IPS-18c (cell line): ENCODE measurements around the gene UQCC3.
"Not testable (repeated sequence)": the region's sequence is repeated elsewhere in the genome, so short reads cannot be mapped to it uniquely, and the experiment has no call there.

Source experiments
- H3K4me3 ChIP-seq: 2 replicates; pipeline ENCODE4 v1.7.0; 2013; ENCODE audit warnings: low read depth, mild to moderate bottlenecking, low read length, moderate library complexity; ENCODE audit not compliant: insufficient read depth
- H3K9me3 ChIP-seq: one replicate; pipeline ENCODE4 v1.6.1; 2013; ENCODE audit warnings: mild to moderate bottlenecking, low read length, moderate library complexity; ENCODE audit not compliant: control insufficient read depth, insufficient read depth

UQCC3 gene

DNA sequence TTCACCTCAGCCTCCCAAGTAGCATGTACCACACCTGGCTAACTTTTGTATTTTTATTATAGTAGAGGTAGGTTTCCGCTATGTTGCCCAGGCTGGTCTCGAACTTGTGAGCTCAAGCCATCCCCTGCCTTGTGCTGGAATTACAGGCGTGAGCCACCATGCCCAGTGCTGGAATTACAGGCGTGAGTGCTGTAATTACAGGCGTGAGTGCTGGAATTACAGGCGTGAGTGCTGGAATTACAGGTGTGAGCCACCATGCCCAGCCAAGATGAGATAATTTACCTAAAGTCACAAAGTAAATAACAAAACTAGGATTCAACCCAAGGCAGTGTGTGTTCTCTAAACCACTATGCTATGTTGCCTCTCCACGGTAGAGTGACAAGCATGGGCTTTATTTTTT lies 11.0 kb downstream of the UQCC3 start:
- H3K9me3 ChIP-seq = no peaks in the 10 kb centered on the region
- H3K4me3 ChIP-seq = no peak overlapping the region

DNA sequence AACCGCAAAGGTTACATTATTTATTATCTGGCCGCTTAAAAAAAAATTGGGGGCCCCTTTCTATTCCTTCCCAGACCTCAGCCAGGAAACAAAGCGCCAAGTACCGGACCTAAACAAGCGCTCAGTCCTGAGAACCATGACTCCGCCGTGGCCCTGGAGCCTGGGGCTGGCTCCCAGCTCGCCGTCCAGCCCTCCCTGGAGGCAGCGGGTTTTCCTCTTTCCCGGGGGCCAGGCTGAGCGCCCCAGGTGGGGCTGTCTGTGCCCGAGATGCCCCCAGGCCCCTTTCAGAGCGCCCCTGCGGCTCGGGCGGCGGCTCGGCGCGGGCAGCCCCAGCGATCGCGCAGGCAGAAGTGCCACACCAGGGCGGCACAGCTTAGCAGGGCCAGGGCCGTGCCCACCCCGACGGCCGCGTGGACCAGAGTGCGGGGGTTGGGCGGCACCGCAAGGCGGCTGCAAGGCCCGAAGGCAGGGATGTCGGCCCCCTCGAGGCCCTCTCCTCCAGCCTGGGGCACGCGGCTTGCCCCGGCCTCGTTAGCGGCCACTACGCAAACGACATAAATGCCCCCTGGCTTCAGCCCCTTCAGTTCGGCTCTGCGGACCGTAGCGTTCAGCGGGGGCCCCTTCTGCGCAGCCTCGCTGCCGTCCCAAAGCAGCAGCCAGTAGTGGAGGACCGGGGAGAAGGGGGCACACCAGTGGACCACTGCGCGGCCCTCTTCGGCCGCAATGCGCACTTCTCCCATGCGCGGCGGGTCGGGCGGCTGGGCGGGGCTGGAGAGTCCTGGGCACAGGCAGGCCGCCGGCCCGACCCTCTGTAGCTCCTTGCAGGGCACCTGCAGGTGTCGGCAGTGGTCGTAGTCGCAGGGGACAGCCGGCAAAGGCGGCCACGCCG lies 16.3 kb downstream of the UQCC3 start:
- H3K4me3 ChIP-seq = no peak overlapping the region; the same call in 1 of the 2 replicates
- no peaks in the 10 kb centered on the region for H3K9me3 ChIP-seq

DNA sequence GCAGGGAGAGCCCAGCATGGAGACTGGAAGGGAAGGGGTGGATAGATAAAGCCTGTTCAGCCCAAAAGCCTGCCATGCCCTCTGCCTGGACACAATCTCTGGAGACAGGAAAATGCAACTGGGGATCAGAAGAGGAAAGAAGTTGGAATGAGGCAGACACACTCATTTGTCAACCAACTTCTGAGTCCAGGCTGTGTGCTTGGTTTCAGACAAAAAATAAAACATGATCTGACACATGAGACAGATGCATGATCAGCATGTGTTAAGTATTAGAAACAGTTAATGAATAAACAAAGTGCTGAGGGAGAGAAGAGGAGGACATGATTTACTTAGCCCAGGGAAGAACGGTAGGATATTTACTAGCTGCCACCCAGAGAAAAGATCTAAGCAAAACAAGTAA lies 17.0 kb downstream of the UQCC3 start:
- H3K9me3 ChIP-seq = no peaks in the 10 kb centered on the region
- H3K4me3 ChIP-seq = no peak overlapping the region; the same call in 1 of the 2 replicates

DNA sequence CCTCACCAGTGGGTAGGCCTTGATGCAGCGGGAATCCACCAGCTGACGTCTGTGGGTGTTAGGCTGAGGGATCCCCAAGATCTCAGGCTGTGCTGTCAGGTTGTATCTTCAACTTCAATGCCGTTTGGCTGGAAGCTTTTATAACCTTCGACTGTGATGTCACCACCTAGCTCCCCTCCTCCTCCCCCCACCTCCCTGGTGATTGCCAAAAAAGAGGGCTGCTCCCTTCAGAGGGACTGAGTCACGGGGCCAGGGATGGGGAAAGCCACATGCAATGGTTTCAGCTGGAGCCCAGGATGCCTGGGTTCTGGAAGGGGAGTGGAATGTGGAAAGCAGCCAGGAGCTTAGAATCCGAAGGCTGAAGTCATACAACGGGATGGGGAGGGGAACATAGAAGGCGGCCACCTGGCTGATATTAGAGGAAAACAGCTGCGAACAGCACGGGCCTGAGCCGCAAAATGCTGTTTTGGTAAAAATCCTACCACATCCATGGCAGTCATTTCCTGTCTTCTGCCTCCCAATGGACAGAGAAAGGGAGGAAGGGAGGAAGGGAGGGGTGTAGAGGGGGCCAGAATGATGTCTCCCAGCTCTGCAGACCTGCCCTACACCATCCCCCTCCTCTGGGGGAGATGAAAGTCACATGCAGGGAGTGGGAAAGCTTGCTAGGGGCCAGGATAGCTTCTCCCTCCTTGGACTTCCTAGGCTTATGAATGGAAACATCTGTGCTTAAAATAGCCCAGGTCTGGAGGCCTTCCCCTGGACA lies 18.1 kb downstream of the UQCC3 start, which contains the start of gene LRRN4CL:
LRRN4CL (minus strand) TSS at position 110 of the 763 bp plus-strand sequence. CDS start 1,022 bp downstream, outside the sequence.
- Histone ChIP-seq H3K4me3 (no peak within 1 kb of the TSS; the same call in 1 of the 2 replicates), H3K9me3 (peaks cover 2% of the 10 kb centered on the region)

DNA sequence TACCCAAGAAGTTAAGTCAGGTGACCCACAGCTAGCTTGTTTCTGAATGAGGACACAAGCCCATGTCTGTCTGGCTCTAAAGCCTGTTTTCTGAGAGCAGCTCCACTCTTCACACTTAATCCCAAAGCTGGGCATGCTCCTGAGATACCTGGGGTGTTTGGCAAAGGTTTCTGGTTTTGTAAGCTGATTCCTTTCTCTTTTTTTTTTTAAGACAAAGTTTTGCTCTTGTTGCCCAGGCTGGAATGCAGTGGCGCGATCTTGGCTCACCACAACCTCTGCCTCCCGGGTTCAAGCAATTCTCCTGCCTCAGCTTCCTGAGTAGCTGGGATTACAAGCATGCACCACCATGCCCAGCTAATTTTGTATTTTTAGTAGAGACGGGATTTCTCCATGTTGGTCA lies 22.2 kb downstream of the UQCC3 start:
- H3K4me3 ChIP-seq, H3K9me3 ChIP-seq: not testable (repeated sequence)

DNA sequence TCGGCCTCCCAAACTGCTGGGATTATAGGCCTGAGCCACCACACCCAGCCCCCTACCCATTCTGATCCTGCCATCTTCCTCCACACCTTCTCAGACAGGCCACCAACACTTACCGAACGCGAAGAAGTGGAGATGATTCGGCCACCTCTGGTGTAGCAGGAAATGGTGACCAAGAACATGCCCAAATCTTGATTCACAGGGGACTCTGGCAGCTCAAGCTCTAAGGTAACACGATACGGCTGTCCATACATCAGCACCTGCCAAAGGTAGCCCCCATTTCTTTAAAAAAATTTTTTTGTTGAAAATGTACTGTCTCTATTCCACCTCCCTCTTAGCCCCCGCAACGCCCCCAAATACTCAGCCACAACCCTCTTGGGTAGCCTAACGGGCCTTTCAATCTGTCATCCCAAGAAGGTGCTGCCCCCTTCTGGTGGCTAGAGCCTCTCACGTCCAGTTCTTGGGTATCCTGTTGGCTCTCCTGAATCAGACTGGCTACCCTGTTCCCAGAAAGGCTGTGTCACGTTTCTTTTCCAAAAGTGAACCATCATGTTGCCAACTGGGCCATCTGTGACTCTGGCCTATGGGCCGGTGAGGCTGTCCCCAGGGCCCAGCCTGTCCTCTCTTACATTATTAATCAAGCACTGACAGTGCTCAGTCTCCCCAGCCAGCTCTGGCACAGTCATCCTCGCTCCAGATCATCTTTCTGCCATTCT lies 23.1 kb downstream of the UQCC3 start:
- H3K4me3 ChIP-seq = no peak overlapping the region
- H3K9me3 ChIP-seq = peaks cover 2% of the 10 kb centered on the region

DNA sequence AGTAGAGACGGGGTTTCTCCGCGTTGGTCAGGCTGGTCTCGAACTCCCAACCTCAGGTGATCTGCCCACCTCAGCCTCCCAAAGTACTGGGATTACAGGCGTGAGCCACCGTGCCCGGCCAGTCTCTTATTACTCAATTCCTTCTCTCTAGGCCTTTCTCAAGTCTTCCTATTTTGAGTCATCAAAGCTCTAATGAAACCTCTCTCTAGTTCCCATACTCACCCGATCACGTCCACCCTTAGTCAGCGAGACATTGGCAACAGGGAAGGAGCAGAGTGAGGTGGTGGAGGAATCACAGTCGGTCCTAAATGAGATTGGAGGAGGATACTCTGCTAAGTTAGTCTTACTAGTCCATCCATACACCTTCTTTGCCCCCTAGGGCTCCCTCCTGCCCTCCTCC lies 30.8 kb downstream of the UQCC3 start:
- no peak overlapping the region for H3K4me3 ChIP-seq
- no peaks in the 10 kb centered on the region for H3K9me3 ChIP-seq

DNA sequence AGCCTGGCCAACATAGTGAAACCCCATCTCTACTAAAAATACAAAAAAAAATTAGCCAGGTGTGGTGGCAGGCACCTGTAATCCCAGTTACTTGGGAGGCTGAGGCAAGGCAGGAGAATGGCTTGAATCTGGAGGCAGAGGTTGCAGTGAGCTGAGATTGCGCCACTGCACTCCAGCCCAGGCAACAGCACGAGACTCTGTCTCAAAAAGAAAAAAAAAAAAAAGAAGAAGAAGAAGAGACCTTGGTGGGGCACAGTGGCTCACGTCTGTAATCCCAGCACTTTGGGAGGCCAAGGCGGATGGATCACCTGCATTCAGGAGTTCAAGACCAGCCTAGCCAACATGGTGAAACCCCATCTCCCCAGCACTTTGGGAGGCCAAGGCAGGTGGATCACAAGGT lies 32.4 kb downstream of the UQCC3 start:
- not testable (repeated sequence) for H3K4me3 ChIP-seq, H3K9me3 ChIP-seq

DNA sequence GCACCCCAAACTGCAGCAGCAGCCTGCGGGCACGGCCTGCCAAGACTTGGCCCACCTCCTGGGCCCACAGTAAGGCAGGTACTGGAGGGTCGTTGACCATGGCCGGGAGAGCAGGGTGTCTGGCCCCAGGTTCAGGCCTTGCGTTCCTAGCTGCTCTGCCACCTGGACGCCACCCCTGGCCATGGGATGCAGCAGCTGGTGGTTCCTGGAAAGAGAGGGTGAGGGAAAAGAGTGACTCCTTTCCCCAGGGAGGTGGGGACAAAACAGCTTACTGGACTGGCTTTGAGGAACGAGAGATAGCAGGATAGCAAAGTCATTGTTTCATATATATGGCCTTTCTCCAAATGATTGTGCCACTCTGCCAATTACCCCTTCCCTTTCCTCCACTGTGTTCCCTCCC lies 33.9 kb downstream of the UQCC3 start:
- Histone ChIP-seq H3K9me3 (no peaks in the 10 kb centered on the region), H3K4me3 (peak overlapping the region; percentile 63)

DNA sequence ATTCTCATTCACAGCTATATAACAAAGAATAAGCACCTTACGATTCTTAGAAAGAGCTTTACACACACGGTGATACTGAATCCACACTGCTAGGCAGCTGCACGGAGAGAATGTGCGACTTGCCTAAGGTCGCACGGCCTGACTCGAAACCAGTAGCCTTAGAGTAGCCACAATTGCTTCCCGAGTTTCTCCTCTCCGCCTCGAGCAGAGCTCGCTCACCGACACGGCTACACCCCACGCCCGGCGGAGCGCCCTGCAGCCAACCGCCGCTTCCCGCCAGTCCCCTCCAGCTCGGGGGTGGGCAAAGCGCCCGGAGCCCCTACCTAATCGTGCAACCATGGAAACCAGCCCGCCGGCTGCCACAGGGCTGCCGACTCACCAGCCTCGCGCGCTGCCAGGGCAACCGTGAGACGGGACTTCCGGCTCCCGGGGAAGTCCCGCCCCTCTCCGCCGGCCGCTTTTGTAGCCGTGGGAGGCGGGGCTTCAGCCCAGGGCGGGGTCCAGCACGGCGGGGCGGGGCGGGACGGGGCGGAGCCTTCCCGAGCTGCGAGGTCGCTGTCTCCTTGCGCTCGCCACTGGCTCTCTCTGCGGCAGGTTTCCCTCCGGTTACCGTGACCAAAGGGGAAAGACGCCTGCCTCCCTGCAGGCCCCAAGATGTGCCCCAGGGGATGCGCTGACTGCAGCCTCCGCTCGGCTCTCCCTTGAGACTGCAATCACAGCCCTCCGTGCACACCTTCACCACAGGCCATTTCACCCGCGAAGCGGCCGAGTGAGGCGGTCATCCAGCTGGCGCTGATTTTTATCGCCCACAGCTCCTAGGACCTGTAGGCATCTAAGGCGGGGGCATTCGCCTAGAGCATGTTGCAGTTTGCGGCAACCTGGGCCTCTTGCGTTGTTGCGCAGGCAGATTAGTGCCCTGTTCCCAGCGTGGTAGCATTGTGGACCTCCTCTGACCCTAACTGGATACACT lies 34.7 kb downstream of the UQCC3 start:
- peak overlapping the region; percentile 63 for H3K4me3 ChIP-seq

DNA sequence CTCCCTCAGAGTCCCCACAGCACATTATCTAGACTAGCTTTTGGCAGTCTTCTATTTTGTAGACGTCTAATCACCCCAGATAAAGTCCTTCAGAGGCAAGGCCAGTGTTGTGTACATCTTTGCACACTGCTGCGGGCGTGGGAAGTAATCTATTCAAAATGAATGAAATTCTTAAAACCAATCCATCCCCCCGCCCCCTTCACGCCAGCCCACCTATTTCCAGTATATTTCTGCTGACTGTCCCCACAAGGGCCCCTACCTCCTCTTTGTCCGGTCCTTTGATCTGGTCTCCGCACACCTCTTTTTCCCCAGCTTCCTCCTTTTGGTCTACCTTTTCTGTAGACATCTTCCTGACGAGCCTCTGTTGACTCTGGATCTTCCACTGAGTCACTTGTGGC lies 35.4 kb downstream of the UQCC3 start:
- Histone ChIP-seq H3K4me3 (peak overlapping the region; percentile 63), H3K9me3 (no peaks in the 10 kb centered on the region)

More for the DNA sequence above, 34.7 kb downstream of the UQCC3 start:
- no peaks in the 10 kb centered on the region for H3K9me3 ChIP-seq

DNA sequence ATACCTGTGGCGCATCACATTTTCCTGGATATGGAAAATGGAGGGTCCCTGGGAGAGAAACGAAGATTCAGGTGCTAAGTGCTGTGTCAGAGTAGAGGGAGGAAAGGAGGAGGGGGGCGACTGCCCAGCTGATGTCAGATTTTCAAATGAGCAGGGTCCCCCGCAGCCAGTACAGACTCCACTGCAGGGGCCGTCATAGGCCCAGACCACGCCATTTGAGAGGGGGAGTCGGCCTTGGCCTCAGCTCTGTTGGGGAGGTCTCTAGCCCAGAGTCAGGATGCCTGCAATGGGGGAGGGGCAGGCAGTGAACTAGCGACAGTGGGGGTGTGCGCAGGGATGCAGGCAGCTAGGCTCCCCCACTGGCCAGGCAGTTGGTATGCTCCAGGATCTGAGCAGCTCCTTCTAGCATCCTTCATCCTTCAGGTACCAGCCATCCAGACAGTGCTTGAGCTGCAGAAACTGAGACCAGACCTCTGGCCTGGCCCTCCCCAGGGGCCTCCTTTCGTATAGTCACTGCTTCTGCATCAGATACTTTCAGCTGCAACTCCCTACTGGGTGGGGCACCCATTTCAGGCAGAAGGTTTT lies 35.9 kb downstream of the UQCC3 start, which contains the start of the genes BSCL2 and GNG3:
BSCL2 (minus strand) TSS at position 148 of the 585 bp plus-strand sequence. CDS start 229 bp downstream, outside the sequence.
GNG3 (plus strand) TSS at position 400 of the 585 bp plus-strand sequence. CDS start 620 bp downstream, outside the sequence.
- Histone ChIP-seq H3K4me3 (peak within 1 kb of the TSS; percentile 63), H3K9me3 (no peaks in the 10 kb centered on the region)

DNA sequence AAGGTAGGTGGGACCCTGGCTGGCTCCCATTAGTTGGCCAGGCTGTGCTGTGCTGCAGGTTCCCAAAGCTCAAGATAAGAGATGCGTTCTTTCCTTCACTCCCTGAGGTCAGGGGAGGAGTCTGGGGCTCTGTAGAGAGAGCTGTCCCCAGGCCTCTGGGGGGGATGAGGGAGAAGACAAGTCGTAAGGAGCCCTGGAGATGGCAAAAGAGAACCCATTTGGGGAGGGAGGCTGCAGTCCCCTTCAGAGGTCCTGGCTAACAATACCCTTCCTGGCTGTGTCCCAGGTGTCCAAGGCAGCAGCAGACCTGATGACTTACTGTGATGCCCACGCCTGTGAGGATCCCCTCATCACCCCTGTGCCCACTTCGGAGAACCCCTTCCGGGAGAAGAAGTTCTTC lies 36.9 kb downstream of the UQCC3 start:
- Histone ChIP-seq H3K9me3 (no peaks in the 10 kb centered on the region), H3K4me3 (peak overlapping the region; percentile 81; the same call in 1 of the 2 replicates)

DNA sequence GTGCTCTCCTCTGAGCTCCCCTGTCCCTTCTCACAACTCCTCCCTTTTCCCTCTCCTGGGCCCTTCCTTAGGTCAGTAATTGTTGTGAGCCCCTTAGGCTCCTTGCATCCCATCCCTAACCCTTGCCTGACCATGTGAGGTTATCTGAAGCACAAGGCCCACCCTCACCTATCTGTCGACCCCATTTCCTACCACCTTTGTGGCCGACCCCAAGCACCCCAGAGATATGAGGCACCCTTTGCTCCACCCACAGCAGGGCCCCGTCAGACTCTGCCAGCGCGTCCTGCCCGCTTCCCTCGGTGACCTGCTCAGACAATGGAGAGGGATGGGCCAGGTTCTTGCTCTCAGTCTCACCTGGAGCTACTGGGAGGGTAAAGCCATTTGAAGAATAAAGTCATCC lies 37.3 kb downstream of the UQCC3 start:
- peak overlapping the region; percentile 81 for H3K4me3 ChIP-seq
- H3K9me3 ChIP-seq = no peaks in the 10 kb centered on the region

DNA sequence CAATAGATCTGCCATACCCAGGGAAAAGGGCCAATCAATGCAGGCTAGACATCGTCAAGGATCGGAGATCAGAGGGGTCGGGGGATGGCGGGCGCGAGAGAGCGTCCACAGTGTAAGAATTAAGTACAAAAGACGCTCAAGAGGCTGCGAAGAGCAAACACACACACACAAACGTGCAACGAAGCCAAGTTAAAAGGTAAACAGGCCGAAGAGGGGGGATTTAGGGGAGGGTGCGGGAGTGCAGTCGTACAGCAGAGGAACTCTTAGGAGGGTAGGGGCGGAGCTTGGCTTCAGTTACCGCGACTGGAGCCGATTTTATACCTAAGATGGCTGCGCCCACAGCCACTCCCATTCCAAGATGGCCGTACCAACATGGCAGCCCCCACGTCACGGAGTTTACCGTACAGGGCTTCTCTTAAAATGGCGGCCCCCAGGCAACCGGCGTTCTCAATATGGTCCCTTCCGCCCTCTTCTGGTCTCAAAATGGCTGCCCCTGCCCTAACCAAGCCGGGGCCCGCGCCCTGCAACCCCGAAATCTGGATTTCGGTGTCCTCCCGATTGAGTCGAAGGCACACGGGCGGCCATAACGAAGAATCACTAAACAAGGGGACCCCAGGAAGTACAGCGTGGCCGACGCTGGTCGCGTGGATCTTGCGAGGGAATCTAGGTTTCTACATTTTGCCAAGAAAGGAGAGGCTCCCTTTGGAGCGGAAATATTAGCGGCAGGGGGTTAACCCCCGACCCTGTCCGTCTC lies 38.0 kb downstream of the UQCC3 start:
- Histone ChIP-seq H3K4me3 (peak overlapping the region; percentile 81), H3K9me3 (no peaks in the 10 kb centered on the region)
